Measurements from ENCODE around the gene SCCPDH. TPM values are rescaled to one million over a fixed set of nuclear protein-coding genes. Genes with fewer than 3 reads are reported as not detected.

Gene SCCPDH
- total RNA-seq, 1 experiment from 2014 or later = 10.9 TPM

DNA sequence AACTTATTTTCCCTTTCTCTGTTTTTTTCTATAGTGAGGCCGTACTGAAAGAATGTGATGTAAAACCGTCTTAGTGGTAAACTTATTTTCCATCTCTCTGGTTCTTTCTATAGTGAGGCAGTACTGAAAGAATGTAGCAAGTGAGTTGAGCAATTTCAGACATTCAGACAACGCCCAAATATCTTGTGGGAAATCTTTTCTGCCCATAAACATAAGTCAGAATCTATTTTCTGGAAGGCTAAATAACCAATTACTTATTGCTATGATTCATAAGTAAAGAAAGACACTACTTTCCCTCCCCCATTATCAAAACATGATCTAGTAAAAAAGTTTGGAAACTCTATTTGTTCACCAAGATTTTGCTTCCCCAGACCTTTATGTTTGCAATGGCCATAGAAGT is 18.8 kb upstream of the SCCPDH start:
- H3K4me3 Mint-ChIP-seq = no peak overlapping the region
- H3K27me3 Mint-ChIP-seq (ENCODE audit: low read depth) = no peaks in the 10 kb centered on the region; the same call in 1 of the 2 replicates
- H3K27ac Mint-ChIP-seq = no peak overlapping the region
- DNase-seq (ENCODE audit: low spot score) (no peak), ATAC-seq (no peak)
- ChIA-PET POLR2A (interaction anchor here (0.6 kb wide), 1 partner anchor 667 kb away, joined by 3 read pairs; no protein-coding TSS in a partner anchor), CTCF (interaction anchor here (0.6 kb wide), 1 partner anchor 70 kb away, joined by 5 read pairs; no protein-coding TSS in a partner anchor)
- TF ChIP-seq, protein P1, sequence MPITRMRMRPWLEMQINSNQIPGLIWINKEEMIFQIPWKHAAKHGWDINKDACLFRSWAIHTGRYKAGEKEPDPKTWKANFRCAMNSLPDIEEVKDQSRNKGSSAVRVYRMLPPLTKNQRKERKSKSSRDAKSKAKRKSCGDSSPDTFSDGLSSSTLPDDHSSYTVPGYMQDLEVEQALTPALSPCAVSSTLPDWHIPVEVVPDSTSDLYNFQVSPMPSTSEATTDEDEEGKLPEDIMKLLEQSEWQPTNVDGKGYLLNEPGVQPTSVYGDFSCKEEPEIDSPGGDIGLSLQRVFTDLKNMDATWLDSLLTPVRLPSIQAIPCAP (CRISPR knock-in tag; IDR thresholded peaks at IDR 0.05) = no peak
- TF ChIP-seq ZNF396 (CRISPR knock-in tag; IDR thresholded peaks at IDR 0.05; ENCODE audit: borderline replicate concordance) = no peak
- H3K4me1 Mint-ChIP-seq = no peaks in the 10 kb centered on the region
- H3K36me3 Mint-ChIP-seq = peaks cover 5% of the 10 kb centered on the region; the same call in 1 of the 2 replicates
- H3K9me3 Mint-ChIP-seq = peaks cover 11% of the 10 kb centered on the region

DNA sequence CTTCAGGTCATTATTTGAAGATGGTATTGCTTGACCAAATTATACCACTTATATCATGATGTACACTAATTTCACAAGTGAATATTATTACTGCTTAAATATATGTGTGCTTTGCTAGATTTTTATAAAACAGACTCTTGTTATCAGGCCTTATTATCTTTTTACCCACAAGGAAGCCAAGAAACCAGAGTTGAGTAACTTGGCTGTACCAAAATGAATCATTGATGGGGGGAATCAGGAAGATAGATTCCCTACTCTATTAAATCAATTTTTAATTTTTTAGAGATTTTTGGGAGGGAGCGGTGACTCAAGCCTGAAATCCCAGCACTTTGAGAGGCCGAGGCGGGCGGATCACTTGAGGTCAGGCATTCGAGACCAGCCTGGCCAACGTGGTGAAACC is 16.0 kb upstream of the SCCPDH start:
- ChIA-PET CTCF (no interaction called here), POLR2A (no interaction called here)
- Mint-ChIP-seq H3K36me3 (peaks cover 17% of the 10 kb centered on the region), H3K27me3 (ENCODE audit: low read depth) (peaks cover 4% of the 10 kb centered on the region; the same call in 1 of the 2 replicates), H3K27ac (no peak overlapping the region), H3K4me3 (no peak overlapping the region), H3K4me1 (no peaks in the 10 kb centered on the region), H3K9me3 (peaks cover 30% of the 10 kb centered on the region)
- TF ChIP-seq ZNF138 (CRISPR knock-in tag; conservative IDR thresholded peaks at IDR 0.05) (no peak), JUN (CRISPR knock-in tag; IDR thresholded peaks at IDR 0.05) (no peak), ATF1 (CRISPR knock-in tag; IDR thresholded peaks at IDR 0.05) (no peak), MXD4 (CRISPR knock-in tag; IDR thresholded peaks at IDR 0.05; ENCODE audit: borderline replicate concordance) (no peak), MYBL2 (CRISPR knock-in tag; IDR thresholded peaks at IDR 0.05) (no peak), TEAD4 (CRISPR knock-in tag; IDR thresholded peaks at IDR 0.05) (no peak), ZNF671 (CRISPR knock-in tag; IDR thresholded peaks at IDR 0.05) (no peak), CBFB (CRISPR knock-in tag; IDR thresholded peaks at IDR 0.05; ENCODE audit: low read depth) (no peak), FOXJ3 (CRISPR knock-in tag; IDR thresholded peaks at IDR 0.05; ENCODE audit: borderline replicate concordance) (no peak), NR1H2 (CRISPR knock-in tag; IDR thresholded peaks at IDR 0.05) (no peak), ZNF219 (CRISPR knock-in tag; IDR thresholded peaks at IDR 0.05; ENCODE audit: borderline replicate concordance) (no peak)
- TF ChIP-seq, protein P2, sequence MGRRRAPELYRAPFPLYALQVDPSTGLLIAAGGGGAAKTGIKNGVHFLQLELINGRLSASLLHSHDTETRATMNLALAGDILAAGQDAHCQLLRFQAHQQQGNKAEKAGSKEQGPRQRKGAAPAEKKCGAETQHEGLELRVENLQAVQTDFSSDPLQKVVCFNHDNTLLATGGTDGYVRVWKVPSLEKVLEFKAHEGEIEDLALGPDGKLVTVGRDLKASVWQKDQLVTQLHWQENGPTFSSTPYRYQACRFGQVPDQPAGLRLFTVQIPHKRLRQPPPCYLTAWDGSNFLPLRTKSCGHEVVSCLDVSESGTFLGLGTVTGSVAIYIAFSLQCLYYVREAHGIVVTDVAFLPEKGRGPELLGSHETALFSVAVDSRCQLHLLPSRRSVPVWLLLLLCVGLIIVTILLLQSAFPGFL (CRISPR knock-in tag; IDR thresholded peaks at IDR 0.05; ENCODE audit: borderline replicate concordance) = no peak
- TF ChIP-seq, protein P3, sequence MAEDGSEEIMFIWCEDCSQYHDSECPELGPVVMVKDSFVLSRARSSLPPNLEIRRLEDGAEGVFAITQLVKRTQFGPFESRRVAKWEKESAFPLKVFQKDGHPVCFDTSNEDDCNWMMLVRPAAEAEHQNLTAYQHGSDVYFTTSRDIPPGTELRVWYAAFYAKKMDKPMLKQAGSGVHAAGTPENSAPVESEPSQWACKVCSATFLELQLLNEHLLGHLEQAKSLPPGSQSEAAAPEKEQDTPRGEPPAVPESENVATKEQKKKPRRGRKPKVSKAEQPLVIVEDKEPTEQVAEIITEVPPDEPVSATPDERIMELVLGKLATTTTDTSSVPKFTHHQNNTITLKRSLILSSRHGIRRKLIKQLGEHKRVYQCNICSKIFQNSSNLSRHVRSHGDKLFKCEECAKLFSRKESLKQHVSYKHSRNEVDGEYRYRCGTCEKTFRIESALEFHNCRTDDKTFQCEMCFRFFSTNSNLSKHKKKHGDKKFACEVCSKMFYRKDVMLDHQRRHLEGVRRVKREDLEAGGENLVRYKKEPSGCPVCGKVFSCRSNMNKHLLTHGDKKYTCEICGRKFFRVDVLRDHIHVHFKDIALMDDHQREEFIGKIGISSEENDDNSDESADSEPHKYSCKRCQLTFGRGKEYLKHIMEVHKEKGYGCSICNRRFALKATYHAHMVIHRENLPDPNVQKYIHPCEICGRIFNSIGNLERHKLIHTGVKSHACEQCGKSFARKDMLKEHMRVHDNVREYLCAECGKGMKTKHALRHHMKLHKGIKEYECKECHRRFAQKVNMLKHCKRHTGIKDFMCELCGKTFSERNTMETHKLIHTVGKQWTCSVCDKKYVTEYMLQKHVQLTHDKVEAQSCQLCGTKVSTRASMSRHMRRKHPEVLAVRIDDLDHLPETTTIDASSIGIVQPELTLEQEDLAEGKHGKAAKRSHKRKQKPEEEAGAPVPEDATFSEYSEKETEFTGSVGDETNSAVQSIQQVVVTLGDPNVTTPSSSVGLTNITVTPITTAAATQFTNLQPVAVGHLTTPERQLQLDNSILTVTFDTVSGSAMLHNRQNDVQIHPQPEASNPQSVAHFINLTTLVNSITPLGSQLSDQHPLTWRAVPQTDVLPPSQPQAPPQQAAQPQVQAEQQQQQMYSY (CRISPR knock-in tag; IDR thresholded peaks at IDR 0.05) = no peak
- TF ChIP-seq, protein P4, sequence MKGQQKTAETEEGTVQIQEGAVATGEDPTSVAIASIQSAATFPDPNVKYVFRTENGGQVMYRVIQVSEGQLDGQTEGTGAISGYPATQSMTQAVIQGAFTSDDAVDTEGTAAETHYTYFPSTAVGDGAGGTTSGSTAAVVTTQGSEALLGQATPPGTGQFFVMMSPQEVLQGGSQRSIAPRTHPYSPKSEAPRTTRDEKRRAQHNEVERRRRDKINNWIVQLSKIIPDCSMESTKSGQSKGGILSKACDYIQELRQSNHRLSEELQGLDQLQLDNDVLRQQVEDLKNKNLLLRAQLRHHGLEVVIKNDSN (CRISPR knock-in tag; IDR thresholded peaks at IDR 0.05) = no peak
- TF ChIP-seq, protein P5, sequence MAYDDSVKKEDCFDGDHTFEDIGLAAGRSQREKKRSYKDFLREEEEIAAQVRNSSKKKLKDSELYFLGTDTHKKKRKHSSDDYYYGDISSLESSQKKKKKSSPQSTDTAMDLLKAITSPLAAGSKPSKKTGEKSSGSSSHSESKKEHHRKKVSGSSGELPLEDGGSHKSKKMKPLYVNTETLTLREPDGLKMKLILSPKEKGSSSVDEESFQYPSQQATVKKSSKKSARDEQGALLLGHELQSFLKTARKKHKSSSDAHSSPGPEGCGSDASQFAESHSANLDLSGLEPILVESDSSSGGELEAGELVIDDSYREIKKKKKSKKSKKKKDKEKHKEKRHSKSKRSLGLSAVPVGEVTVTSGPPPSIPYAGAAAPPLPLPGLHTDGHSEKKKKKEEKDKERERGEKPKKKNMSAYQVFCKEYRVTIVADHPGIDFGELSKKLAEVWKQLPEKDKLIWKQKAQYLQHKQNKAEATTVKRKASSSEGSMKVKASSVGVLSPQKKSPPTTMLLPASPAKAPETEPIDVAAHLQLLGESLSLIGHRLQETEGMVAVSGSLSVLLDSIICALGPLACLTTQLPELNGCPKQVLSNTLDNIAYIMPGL (CRISPR knock-in tag; IDR thresholded peaks at IDR 0.05) = no peak
- TF ChIP-seq, protein P6, sequence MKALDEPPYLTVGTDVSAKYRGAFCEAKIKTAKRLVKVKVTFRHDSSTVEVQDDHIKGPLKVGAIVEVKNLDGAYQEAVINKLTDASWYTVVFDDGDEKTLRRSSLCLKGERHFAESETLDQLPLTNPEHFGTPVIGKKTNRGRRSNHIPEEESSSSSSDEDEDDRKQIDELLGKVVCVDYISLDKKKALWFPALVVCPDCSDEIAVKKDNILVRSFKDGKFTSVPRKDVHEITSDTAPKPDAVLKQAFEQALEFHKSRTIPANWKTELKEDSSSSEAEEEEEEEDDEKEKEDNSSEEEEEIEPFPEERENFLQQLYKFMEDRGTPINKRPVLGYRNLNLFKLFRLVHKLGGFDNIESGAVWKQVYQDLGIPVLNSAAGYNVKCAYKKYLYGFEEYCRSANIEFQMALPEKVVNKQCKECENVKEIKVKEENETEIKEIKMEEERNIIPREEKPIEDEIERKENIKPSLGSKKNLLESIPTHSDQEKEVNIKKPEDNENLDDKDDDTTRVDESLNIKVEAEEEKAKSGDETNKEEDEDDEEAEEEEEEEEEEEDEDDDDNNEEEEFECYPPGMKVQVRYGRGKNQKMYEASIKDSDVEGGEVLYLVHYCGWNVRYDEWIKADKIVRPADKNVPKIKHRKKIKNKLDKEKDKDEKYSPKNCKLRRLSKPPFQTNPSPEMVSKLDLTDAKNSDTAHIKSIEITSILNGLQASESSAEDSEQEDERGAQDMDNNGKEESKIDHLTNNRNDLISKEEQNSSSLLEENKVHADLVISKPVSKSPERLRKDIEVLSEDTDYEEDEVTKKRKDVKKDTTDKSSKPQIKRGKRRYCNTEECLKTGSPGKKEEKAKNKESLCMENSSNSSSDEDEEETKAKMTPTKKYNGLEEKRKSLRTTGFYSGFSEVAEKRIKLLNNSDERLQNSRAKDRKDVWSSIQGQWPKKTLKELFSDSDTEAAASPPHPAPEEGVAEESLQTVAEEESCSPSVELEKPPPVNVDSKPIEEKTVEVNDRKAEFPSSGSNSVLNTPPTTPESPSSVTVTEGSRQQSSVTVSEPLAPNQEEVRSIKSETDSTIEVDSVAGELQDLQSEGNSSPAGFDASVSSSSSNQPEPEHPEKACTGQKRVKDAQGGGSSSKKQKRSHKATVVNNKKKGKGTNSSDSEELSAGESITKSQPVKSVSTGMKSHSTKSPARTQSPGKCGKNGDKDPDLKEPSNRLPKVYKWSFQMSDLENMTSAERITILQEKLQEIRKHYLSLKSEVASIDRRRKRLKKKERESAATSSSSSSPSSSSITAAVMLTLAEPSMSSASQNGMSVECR (CRISPR knock-in tag; IDR thresholded peaks at IDR 0.05; ENCODE audit: borderline replicate concordance) = no peak
- TF ChIP-seq, protein P7, sequence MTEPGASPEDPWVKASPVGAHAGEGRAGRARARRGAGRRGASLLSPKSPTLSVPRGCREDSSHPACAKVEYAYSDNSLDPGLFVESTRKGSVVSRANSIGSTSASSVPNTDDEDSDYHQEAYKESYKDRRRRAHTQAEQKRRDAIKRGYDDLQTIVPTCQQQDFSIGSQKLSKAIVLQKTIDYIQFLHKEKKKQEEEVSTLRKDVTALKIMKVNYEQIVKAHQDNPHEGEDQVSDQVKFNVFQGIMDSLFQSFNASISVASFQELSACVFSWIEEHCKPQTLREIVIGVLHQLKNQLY (CRISPR knock-in tag; IDR thresholded peaks at IDR 0.05) = no peak
- no peak for DNase-seq (ENCODE audit: low spot score)
- ATAC-seq = no peak

Data from WTC11 (cell line).